Vagina (tissue), 2 donors: ENCODE results near the gene AVPR2.

Experiments
- POLR2A ChIP-seq, 2 donors: fragments of 450-650 bp; IDR thresholded peaks; one replicate each; pipeline ENCODE4 v1.6.1; 2017; ENCODE audit warnings: antibody characterized with exemption in 2 of 2, mild to moderate bottlenecking in 2 of 2, moderate library complexity in 2 of 2
- TF ChIP-seq, protein P1 (sequence below), 3 experiments: fragments of 450-650 bp in 2 of 3; fragments of 200-600 bp in 1 of 3; sonication (generic) in 1 of 3; IDR thresholded peaks; one replicate each; pipeline ENCODE4 v1.5.1; 2017 to 2019; ENCODE audit warnings: antibody characterized with exemption in 3 of 3, mild to moderate bottlenecking in 2 of 3, moderate library complexity in 2 of 3

DNA sequence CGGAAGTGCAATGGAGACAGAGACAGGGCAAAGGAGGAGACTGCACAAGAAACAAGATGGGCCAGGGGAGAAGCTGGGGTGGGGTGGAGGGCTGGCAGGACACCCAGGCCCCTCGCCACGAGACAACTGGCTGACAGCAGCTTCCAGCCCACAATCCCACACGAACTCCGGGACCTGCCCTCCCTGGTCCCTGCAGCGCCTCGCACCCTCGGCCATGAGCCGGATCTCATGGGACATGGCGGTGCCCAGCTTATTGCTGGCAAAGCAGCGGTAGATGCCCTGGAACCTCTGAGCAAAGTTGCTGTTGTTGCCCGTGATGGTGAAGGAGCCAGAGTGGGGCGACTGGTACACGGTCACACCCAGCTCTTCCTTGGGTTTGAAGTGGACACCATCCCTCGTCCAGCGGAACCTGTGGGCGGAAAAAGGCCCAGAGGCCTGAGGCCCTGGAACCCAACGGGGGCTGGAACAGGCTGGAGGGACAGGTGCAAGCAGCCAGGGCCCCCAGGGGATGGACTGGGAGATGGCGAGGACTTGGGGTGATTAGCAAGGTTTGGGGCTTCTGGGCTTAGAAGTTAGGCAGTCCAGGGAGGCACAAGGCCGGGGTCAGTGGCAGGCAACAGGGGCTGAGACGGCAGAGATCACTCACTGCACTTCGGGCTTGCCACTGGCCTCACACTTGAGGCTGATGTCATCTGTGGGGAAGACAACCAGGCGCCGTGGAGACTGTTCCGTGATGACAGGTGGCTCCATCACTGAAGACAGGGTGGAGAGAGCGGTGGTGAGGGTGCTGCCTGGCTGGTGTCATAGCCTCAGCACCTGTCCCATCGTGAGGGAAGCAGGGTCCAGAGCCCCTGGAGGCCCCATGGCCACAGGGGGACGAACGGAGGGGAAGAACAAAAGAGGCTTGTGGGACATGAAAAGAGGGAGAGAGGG lies 32.3 kb upstream of the AVPR2 start:
- no peak for TF ChIP-seq POLR2A (IDR thresholded peaks at IDR 0.05)
- TF ChIP-seq, protein P1, sequence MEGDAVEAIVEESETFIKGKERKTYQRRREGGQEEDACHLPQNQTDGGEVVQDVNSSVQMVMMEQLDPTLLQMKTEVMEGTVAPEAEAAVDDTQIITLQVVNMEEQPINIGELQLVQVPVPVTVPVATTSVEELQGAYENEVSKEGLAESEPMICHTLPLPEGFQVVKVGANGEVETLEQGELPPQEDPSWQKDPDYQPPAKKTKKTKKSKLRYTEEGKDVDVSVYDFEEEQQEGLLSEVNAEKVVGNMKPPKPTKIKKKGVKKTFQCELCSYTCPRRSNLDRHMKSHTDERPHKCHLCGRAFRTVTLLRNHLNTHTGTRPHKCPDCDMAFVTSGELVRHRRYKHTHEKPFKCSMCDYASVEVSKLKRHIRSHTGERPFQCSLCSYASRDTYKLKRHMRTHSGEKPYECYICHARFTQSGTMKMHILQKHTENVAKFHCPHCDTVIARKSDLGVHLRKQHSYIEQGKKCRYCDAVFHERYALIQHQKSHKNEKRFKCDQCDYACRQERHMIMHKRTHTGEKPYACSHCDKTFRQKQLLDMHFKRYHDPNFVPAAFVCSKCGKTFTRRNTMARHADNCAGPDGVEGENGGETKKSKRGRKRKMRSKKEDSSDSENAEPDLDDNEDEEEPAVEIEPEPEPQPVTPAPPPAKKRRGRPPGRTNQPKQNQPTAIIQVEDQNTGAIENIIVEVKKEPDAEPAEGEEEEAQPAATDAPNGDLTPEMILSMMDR (IDR thresholded peaks at IDR 0.05), result no peak
